Sigmoid colon (tissue), 4 donors: Measurements from ENCODE around the gene CHL1.

Experiments used
- CTCF ChIP-seq, 4 experiments: fragments of 450-650 bp in 3 of 4; fragments of 200-600 bp in 1 of 4; IDR thresholded peaks; one replicate each; pipeline ENCODE4 v1.5.1; 2016 to 2019; ENCODE audit warnings: antibody characterized with exemption in 4 of 4, mild to moderate bottlenecking in 3 of 4, moderate library complexity in 2 of 4
- EP300 ChIP-seq, 4 donors: sonication (generic); formaldehyde crosslinking; IDR thresholded peaks; one replicate each; pipeline ENCODE4 v1.6.1; 2017; ENCODE audit warnings: antibody characterized with exemption in 4 of 4
- POLR2A ChIP-seq, 2 donors: fragments of 450-650 bp; IDR thresholded peaks; one replicate each; pipeline ENCODE4 v1.6.1; 2016; ENCODE audit warnings: antibody characterized with exemption in 2 of 2, mild to moderate bottlenecking in 2 of 2, moderate library complexity in 2 of 2
- POLR2AphosphoS5 ChIP-seq, 4 donors: sonication (generic); formaldehyde crosslinking; IDR thresholded peaks; one replicate each; pipeline ENCODE4 v1.6.1; 2017; ENCODE audit warnings: antibody characterized with exemption in 4 of 4

GRCh38 chr3:341998-342397, 145.4 kb downstream of the CHL1 start:
- TF ChIP-seq CTCF (IDR thresholded peaks at IDR 0.05): no peak
- no peak for TF ChIP-seq POLR2AphosphoS5 (IDR thresholded peaks at IDR 0.05)
- TF ChIP-seq POLR2A (IDR thresholded peaks at IDR 0.05): no peak
- TF ChIP-seq EP300 (IDR thresholded peaks at IDR 0.05): no peak
